ENCODE measurements around the gene TNNC1. TPM values are rescaled to one million over a fixed set of nuclear protein-coding genes. Genes with fewer than 3 reads are reported as not detected.

The TNNC1 gene
- total RNA-seq, 1 experiment from 2014 or later: 40.5 TPM

- Mint-ChIP-seq H3K27ac (ENCODE audit: unreplicated experiment) (no peak overlapping the region), H3K9me3 (ENCODE audit: unreplicated experiment) (no peaks in the 10 kb centered on the region), H3K27me3 (ENCODE audit: insufficient read depth, unreplicated experiment) (no peaks in the 10 kb centered on the region), H3K4me3 (ENCODE audit: unreplicated experiment) (no peak overlapping the region), H3K4me1 (ENCODE audit: low read depth, unreplicated experiment) (no peaks in the 10 kb centered on the region), H3K36me3 (ENCODE audit: insufficient read depth, unreplicated experiment) (peaks cover 50% of the 10 kb centered on the region)
- no peak for TF ChIP-seq CTCF (IDR thresholded peaks at IDR 0.05; ENCODE audit: insufficient read depth in 1 of 2, low read depth in 1 of 2, low read length in 1 of 2, severe bottlenecking in 1 of 2, unreplicated experiment in 1 of 2)
- no peaks in the 10 kb centered on the region for H3K27me3 ChIP-seq (replicated peaks; ENCODE audit: control insufficient read depth, insufficient read depth, low read length)
- H3K4me1 ChIP-seq: no peaks in the 10 kb centered on the region
- intact Hi-C loops (cut with micrococcal nuclease; ENCODE audit: unreplicated experiment): no loop called here
- DNase-seq: no peak
- ChIA-PET CTCF (no interaction called here), POLR2A (no interaction called here)
- no TSS peak for BruUV-seq (replicated peaks)
- peaks cover 4% of the 10 kb centered on the region for H3K36me3 ChIP-seq (ENCODE audit: control insufficient read depth, insufficient read depth, low read length)
- no peak overlapping the region for H3K4me3 ChIP-seq (ENCODE audit: low read depth, low read length)
- H3K9me3 ChIP-seq: no peaks in the 10 kb centered on the region
Measured at GRCh38 chr3:52468336-52468735, 14.5 kb upstream of the TNNC1 start.

- intact Hi-C loops (cut with micrococcal nuclease; ENCODE audit: unreplicated experiment): no loop called here
- CTCF ChIA-PET: no interaction called here
Measured at GRCh38 chr3:52463416-52463815, 9.6 kb upstream of the TNNC1 start.

GRCh38 chr3:52461874-52462273, 8.0 kb upstream of the TNNC1 start:
- H3K4me3 Mint-ChIP-seq (ENCODE audit: unreplicated experiment): no peak overlapping the region
- BruUV-seq (replicated peaks): no TSS peak
- POLR2A ChIA-PET: no interaction called here
- no peaks in the 10 kb centered on the region for H3K27me3 Mint-ChIP-seq (ENCODE audit: insufficient read depth, unreplicated experiment)
- H3K4me1 ChIP-seq: peaks cover 3% of the 10 kb centered on the region; the same call in 1 of the 2 replicates
- TF ChIP-seq CTCF (IDR thresholded peaks at IDR 0.05; ENCODE audit: insufficient read depth in 1 of 2, low read depth in 1 of 2, low read length in 1 of 2, severe bottlenecking in 1 of 2, unreplicated experiment in 1 of 2): no peak
- no peaks in the 10 kb centered on the region for H3K9me3 ChIP-seq
- H3K4me1 Mint-ChIP-seq (ENCODE audit: low read depth, unreplicated experiment): no peaks in the 10 kb centered on the region
- no peak overlapping the region for H3K27ac Mint-ChIP-seq (ENCODE audit: unreplicated experiment)
- H3K36me3 ChIP-seq (ENCODE audit: control insufficient read depth, insufficient read depth, low read length): peaks cover 1% of the 10 kb centered on the region
- peaks cover 51% of the 10 kb centered on the region for H3K36me3 Mint-ChIP-seq (ENCODE audit: insufficient read depth, unreplicated experiment)
- intact Hi-C loops (cut with micrococcal nuclease; ENCODE audit: unreplicated experiment): no loop called here
- no peak overlapping the region for H3K4me3 ChIP-seq (ENCODE audit: low read depth, low read length)
- no peaks in the 10 kb centered on the region for H3K9me3 Mint-ChIP-seq (ENCODE audit: unreplicated experiment)
- H3K27me3 ChIP-seq (replicated peaks; ENCODE audit: control insufficient read depth, insufficient read depth, low read length): no peaks in the 10 kb centered on the region
- CTCF ChIA-PET: no interaction called here
- DNase-seq: no peak

More at GRCh38 chr3:52463416-52463815, 9.6 kb upstream of the TNNC1 start:
- Histone ChIP-seq H3K36me3 (ENCODE audit: control insufficient read depth, insufficient read depth, low read length) (peaks cover 1% of the 10 kb centered on the region), H3K4me3 (ENCODE audit: low read depth, low read length) (no peak overlapping the region), H3K9me3 (no peaks in the 10 kb centered on the region), H3K4me1 (no peaks in the 10 kb centered on the region), H3K27me3 (replicated peaks; ENCODE audit: control insufficient read depth, insufficient read depth, low read length) (no peaks in the 10 kb centered on the region)
- DNase-seq: no peak
- no peak for TF ChIP-seq CTCF (IDR thresholded peaks at IDR 0.05; ENCODE audit: insufficient read depth in 1 of 2, low read depth in 1 of 2, low read length in 1 of 2, severe bottlenecking in 1 of 2, unreplicated experiment in 1 of 2)
- Mint-ChIP-seq H3K27ac (ENCODE audit: unreplicated experiment) (no peak overlapping the region), H3K4me3 (ENCODE audit: unreplicated experiment) (no peak overlapping the region), H3K27me3 (ENCODE audit: insufficient read depth, unreplicated experiment) (no peaks in the 10 kb centered on the region), H3K4me1 (ENCODE audit: low read depth, unreplicated experiment) (no peaks in the 10 kb centered on the region), H3K9me3 (ENCODE audit: unreplicated experiment) (no peaks in the 10 kb centered on the region), H3K36me3 (ENCODE audit: insufficient read depth, unreplicated experiment) (peaks cover 39% of the 10 kb centered on the region)
- no TSS peak for BruUV-seq (replicated peaks)
- POLR2A ChIA-PET: no interaction called here
